ENCODE data around the gene PEX11B.

Gene PEX11B

DNA sequence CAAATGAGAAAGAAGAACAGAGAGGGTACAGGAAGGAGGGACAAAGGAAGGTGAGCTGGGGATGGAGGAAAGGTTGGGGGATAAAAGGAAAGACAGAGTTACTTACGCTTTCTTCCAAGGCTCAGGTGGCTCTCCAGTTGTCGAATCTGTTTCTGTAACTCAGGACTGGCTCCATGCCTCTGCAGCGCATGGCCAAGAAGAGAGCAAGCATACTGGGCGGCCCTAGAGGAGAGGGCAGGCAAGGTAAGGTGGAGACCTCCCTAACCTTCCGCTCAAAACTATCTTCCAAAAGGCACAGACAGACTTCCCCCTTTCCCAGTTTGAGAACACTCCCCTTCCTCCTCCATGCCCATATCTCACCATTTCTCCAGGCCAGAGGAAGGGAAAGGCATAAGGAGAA, 922 bp downstream of the PEX11B start:
- peaks cover 50% of the 10 kb centered on the region for H3K4me1 Mint-ChIP-seq
- ATAC-seq (replicated peaks; ENCODE audit: extremely low read depth, poor library complexity, severe bottlenecking): no peak
- H3K27ac Mint-ChIP-seq (ENCODE audit: low read depth): peak overlapping the region; percentile 94
- no peaks in the 10 kb centered on the region for H3K9me3 Mint-ChIP-seq
- peak overlapping the region; percentile 91 for H3K4me3 Mint-ChIP-seq
- H3K27me3 Mint-ChIP-seq: no peaks in the 10 kb centered on the region
- H3K36me3 Mint-ChIP-seq (ENCODE audit: insufficient read depth): peaks cover 28% of the 10 kb centered on the region
- no peak for DNase-seq (ENCODE audit: low spot score in 2 of 2)

GRCh38 chr1:145916745-145917144, 1.8 kb downstream of the PEX11B start:
- H3K27ac Mint-ChIP-seq (ENCODE audit: low read depth): peak overlapping the region; percentile 94
- peak overlapping the region; percentile 91 for H3K4me3 Mint-ChIP-seq
- H3K9me3 Mint-ChIP-seq: no peaks in the 10 kb centered on the region
- no peaks in the 10 kb centered on the region for H3K27me3 Mint-ChIP-seq
- H3K4me1 Mint-ChIP-seq: peaks cover 50% of the 10 kb centered on the region
- no peak for ATAC-seq (replicated peaks; ENCODE audit: extremely low read depth, poor library complexity, severe bottlenecking)
- H3K36me3 Mint-ChIP-seq (ENCODE audit: insufficient read depth): peaks cover 36% of the 10 kb centered on the region
- DNase-seq (ENCODE audit: low spot score in 2 of 2): no peak

DNA sequence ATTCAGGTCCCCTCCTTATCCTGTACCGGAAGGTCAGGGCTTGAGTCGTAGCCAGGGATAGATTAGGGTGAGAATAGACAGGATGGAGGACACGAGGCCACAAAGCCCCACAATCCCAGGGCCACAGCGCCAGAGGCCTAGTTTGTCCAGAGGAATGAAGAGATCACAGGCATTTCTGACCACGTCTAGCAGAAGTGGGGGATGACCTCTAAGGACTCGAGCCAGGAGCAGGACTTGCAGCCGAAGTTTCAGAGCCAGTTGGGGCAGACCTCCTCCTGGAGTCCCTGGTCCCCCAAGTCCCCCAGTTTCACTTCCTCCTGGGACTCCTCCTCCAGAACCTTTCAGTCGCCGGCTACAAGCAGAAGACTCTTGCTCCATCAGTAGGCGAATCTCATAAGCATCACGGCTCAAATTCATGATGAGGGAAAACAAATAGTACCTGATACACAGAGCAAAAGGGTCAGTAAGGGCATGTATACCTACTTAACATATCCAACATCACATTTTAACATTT, 6.3 kb downstream of the PEX11B start:
- Mint-ChIP-seq H3K36me3 (ENCODE audit: insufficient read depth) (peaks cover 30% of the 10 kb centered on the region), H3K27me3 (no peaks in the 10 kb centered on the region), H3K9me3 (no peaks in the 10 kb centered on the region), H3K4me3 (no peak overlapping the region), H3K4me1 (peaks cover 24% of the 10 kb centered on the region), H3K27ac (ENCODE audit: low read depth) (no peak overlapping the region)
- no peak for ATAC-seq (replicated peaks; ENCODE audit: extremely low read depth, poor library complexity, severe bottlenecking)
- DNase-seq (ENCODE audit: low spot score in 2 of 2): no peak

DNA sequence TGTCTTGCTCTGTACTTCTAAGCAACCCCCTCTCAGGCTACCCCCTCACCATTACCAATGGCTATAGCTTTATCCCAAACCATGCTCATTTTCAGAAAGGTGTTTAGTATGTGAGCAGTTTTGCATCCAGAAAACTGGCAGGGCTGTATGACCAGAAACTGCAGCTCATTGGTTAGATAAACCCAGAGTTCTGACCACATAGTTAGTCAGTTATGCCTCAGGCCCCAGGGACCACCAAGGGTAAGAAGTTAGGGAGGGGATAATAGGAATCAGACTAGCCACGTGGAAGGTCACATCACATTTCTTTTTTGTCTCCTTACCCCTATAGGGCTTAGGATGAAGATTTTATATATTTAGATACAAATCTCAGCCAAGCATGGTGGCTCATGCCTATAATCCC, 9.9 kb downstream of the PEX11B start:
- Mint-ChIP-seq H3K9me3 (no peaks in the 10 kb centered on the region), H3K27me3 (no peaks in the 10 kb centered on the region), H3K27ac (ENCODE audit: low read depth) (no peak overlapping the region), H3K36me3 (ENCODE audit: insufficient read depth) (peaks cover 19% of the 10 kb centered on the region), H3K4me1 (peaks cover 5% of the 10 kb centered on the region), H3K4me3 (no peak overlapping the region)
- DNase-seq (ENCODE audit: low spot score in 2 of 2): no peak
- ATAC-seq (replicated peaks; ENCODE audit: extremely low read depth, poor library complexity, severe bottlenecking): no peak

DNA sequence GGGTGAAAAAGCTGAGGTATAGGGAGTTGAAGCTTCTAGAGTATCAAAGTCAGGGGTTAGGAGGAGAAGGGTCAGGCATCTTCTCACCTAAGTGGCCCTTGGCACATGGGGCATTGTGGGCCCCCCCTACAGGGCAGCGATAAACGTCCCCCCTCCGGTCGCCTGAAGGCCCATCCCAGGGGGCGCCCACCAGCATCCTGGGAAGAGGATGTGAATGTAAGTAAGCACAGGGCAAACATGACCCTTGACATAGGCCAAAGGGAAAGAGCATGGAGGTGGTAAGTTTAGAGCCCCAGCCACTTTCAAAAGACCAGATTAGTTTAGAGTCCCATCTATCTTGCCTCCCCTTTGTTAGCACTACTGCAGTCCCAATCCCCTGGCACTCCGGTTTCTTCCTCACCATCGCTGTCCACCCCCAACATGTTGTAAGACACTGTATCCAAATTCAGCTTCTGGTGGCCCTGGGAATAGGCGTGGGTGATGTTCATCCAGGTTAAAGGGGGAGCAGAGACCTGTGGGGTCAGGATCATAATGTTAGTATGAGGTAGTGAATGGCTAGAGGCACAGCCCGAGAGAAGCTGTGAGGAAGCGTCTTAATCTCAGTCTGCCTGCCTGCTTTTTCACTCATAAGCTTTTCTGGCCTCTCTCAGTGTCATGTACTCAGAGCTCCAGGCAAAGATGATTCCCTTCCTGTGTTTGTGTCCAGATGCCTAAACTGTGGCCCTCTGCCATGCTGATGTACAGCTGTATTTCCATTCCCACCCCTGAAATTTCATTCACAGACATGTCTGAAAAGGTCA, 11.4 kb downstream of the PEX11B start:
- DNase-seq (ENCODE audit: low spot score in 2 of 2) (no peak), ATAC-seq (replicated peaks; ENCODE audit: extremely low read depth, poor library complexity, severe bottlenecking) (no peak)
- Mint-ChIP-seq H3K36me3 (ENCODE audit: insufficient read depth) (peaks cover 7% of the 10 kb centered on the region), H3K4me1 (peaks cover 5% of the 10 kb centered on the region), H3K4me3 (no peak overlapping the region), H3K9me3 (no peaks in the 10 kb centered on the region), H3K27ac (ENCODE audit: low read depth) (no peak overlapping the region), H3K27me3 (no peaks in the 10 kb centered on the region)

DNA sequence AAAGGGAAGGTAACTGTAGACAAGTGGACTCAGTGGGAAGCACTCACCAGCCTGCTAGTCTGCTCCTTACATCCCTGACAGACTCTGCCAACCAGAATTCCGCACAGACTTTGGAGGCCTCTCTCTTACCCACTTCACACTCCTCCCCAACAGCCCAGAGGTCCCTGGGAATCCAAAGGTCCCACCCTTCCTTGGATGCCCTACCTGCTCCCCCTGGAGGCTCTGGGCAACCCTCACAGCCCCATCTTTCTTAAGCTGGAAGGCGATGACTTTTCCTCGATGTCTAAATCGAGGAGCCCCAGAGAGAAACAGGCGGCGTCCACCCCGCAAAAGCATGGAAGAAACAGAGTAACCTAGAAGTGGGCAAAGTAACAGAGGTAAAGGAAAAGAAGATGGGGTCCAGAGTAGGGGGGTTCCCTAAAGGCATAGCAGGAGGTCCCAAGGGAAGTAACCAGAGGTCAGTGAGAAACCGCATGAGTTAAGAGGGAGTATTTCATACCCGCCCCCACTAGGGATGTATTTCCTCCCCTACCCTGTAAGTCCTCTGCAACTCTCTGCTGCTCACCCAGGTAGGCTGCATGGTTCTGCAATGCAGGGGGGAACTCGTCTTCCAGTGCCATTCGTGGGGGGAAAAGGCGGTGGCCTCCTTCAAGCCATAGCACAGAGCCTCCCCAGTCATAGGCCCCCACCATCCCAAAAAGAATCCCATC, 17.1 kb downstream of the PEX11B start:
- no peaks in the 10 kb centered on the region for H3K4me1 Mint-ChIP-seq
- no peak for ATAC-seq (replicated peaks; ENCODE audit: extremely low read depth, poor library complexity, severe bottlenecking)
- no peak for DNase-seq (ENCODE audit: low spot score in 2 of 2)
- H3K36me3 Mint-ChIP-seq (ENCODE audit: insufficient read depth): peaks cover 2% of the 10 kb centered on the region
- H3K4me3 Mint-ChIP-seq: no peak overlapping the region
- no peaks in the 10 kb centered on the region for H3K27me3 Mint-ChIP-seq
- H3K27ac Mint-ChIP-seq (ENCODE audit: low read depth): no peak overlapping the region
- H3K9me3 Mint-ChIP-seq: no peaks in the 10 kb centered on the region

DNA sequence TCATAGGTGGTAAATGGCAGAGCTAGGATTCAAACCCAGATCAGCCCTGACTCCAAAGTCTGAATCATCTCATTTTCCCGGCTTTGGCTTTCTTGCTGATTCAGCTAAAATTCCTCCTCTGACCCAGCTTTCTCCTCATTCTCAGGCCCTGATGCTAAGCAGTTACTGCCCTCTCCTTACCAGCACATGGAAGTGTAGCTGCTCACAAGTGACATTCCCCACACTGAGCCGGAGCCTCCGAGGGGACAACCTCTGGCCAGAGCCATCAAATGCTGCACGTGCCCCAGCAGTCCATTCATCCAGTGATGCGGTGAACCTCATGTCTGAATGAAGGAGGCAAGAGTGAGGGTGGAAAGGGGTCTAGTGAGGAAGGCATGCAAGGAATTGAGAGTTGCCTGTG, 19.8 kb downstream of the PEX11B start:
- H3K27ac Mint-ChIP-seq (ENCODE audit: low read depth): no peak overlapping the region
- no peaks in the 10 kb centered on the region for H3K9me3 Mint-ChIP-seq
- H3K4me3 Mint-ChIP-seq: no peak overlapping the region
- no peak for DNase-seq (ENCODE audit: low spot score in 2 of 2)
- no peaks in the 10 kb centered on the region for H3K4me1 Mint-ChIP-seq
- no peak for ATAC-seq (replicated peaks; ENCODE audit: extremely low read depth, poor library complexity, severe bottlenecking)
- peaks cover 2% of the 10 kb centered on the region for H3K36me3 Mint-ChIP-seq (ENCODE audit: insufficient read depth)
- no peaks in the 10 kb centered on the region for H3K27me3 Mint-ChIP-seq

- Mint-ChIP-seq H3K27ac (ENCODE audit: low read depth) (no peak overlapping the region), H3K9me3 (no peaks in the 10 kb centered on the region), H3K4me3 (no peak overlapping the region), H3K36me3 (ENCODE audit: insufficient read depth) (peaks cover 2% of the 10 kb centered on the region), H3K27me3 (no peaks in the 10 kb centered on the region), H3K4me1 (no peaks in the 10 kb centered on the region)
- DNase-seq (ENCODE audit: low spot score in 2 of 2) (no peak), ATAC-seq (replicated peaks; ENCODE audit: extremely low read depth, poor library complexity, severe bottlenecking) (no peak)
Observed at GRCh38 chr1:145897969-145898368, 20.5 kb downstream of the PEX11B start.

DNA sequence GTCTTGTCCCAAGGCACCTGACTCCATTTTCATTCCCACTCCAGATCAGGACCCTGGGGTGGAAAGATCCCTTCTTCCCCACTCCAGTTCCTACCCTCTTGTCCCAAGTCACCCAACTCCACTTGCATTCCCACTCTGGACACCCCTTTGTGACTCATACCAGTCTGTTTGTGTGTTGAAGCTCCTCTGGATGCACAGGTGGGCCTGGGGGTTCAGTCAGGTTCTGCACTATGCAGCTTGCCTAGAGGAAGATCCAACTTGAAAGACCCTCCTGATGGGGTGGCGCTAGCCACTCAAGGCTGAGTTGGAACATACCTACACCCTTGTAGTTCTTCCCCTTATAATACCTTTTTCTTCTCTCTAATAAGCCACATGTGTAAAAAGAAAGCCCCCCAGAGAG, 23.0 kb downstream of the PEX11B start:
- no peak for ATAC-seq (replicated peaks; ENCODE audit: extremely low read depth, poor library complexity, severe bottlenecking)
- H3K27me3 Mint-ChIP-seq: no peaks in the 10 kb centered on the region
- H3K4me1 Mint-ChIP-seq: no peaks in the 10 kb centered on the region
- DNase-seq (ENCODE audit: low spot score in 2 of 2): no peak
- H3K4me3 Mint-ChIP-seq: no peak overlapping the region
- H3K27ac Mint-ChIP-seq (ENCODE audit: low read depth): no peak overlapping the region
- no peaks in the 10 kb centered on the region for H3K9me3 Mint-ChIP-seq
- peaks cover 2% of the 10 kb centered on the region for H3K36me3 Mint-ChIP-seq (ENCODE audit: insufficient read depth)

DNA sequence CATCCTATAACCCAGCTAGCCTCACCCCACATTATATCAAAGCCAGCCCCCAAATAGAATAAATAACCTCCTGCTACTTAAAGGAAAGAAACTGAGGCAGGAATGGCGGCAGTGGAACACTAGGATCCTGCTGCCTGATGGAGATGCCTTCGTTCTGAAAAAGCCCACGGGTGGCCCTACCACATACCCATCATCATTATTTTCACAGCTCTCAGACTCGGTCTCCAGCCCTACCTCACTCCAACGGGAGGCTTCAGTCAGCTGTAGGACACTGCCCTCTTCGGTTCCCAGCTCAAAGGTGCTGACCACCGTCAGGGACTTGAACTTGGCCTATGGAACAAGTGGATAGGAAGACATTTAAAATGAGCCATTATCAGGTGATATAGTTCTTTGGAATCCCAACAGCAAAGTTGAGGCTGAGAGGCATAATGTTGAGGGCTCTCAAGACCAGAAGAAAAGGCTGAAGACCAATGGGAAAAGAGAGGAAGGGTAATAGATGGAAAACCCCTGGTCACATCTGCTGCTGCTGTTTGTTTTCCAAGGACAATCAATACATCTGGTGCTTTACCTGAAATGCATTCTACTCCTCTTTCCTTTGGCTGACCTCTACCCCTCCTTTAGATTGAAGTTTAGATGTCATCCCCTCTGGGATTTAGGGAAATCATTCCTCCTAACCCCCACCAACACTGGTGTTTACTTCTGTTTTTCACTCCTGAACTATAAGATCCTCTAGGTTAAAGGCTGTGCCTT, 25.0 kb downstream of the PEX11B start:
- Mint-ChIP-seq H3K36me3 (ENCODE audit: insufficient read depth) (no peaks in the 10 kb centered on the region), H3K4me3 (no peak overlapping the region), H3K4me1 (no peaks in the 10 kb centered on the region), H3K9me3 (no peaks in the 10 kb centered on the region), H3K27me3 (no peaks in the 10 kb centered on the region), H3K27ac (ENCODE audit: low read depth) (no peak overlapping the region)
- no peak for DNase-seq (ENCODE audit: low spot score in 2 of 2)
- ATAC-seq (replicated peaks; ENCODE audit: extremely low read depth, poor library complexity, severe bottlenecking): no peak

- no peak for ATAC-seq (replicated peaks; ENCODE audit: extremely low read depth, poor library complexity, severe bottlenecking)
- no peaks in the 10 kb centered on the region for H3K9me3 Mint-ChIP-seq
- no peak for DNase-seq (ENCODE audit: low spot score in 2 of 2)
- H3K4me1 Mint-ChIP-seq: no peaks in the 10 kb centered on the region
- no peak overlapping the region for H3K27ac Mint-ChIP-seq (ENCODE audit: low read depth)
- H3K4me3 Mint-ChIP-seq: no peak overlapping the region
- peaks cover 2% of the 10 kb centered on the region for H3K36me3 Mint-ChIP-seq (ENCODE audit: insufficient read depth)
- no peaks in the 10 kb centered on the region for H3K27me3 Mint-ChIP-seq
Observed at GRCh38 chr1:145892486-145893087, 25.9 kb downstream of the PEX11B start.

Data from central memory CD8-positive, alpha-beta T cell (primary cell).